ENCODE data around the gene SLC39A13. TPM values are rescaled to one million over a fixed set of nuclear protein-coding genes. Genes with fewer than 3 reads are reported as not detected.

The SLC39A13 gene
- polyA plus RNA-seq, 3 donors, result 4.8 to 27.4 (median 5.9) TPM

- H3K79me2 ChIP-seq (ENCODE audit: insufficient read depth, low read length), result peaks cover 23% of the 10 kb centered on the region
- no peaks in the 10 kb centered on the region for H3K27me3 ChIP-seq (ENCODE audit: control insufficient read depth in 2 of 2, insufficient read depth in 2 of 2, low read length in 2 of 2)
- H3K4me2 ChIP-seq (replicated peaks; ENCODE audit: extremely low read depth, low read length, poor library complexity, severe bottlenecking), result peak overlapping the region; percentile 82
- peaks cover 13 to 20% of the 10 kb centered on the region in 2 donors for H3K4me1 ChIP-seq (ENCODE audit: control insufficient read depth in 1 of 2, insufficient read depth in 2 of 2, low read length in 2 of 2)
- intact Hi-C loops (cut with micrococcal nuclease), result loop anchor here (1.0 to 5.0 kb wide), 4 partner anchors 17 to 248 kb away; partner anchors contain the start of genes ARFGAP2 (in 1 of the 2), KBTBD4 (in 1 of the 2), NDUFS3 (in 1 of the 2) and SLC39A13 (in 1 of the 2)
- no peaks in the 10 kb centered on the region for H3K9me3 Mint-ChIP-seq
- H3K9ac ChIP-seq (ENCODE audit: insufficient read depth, low read length, poor library complexity, severe bottlenecking), result peak overlapping the region; percentile 92
- DNase-seq, result no peak
- H3K27me3 Mint-ChIP-seq (ENCODE audit: low read depth in 3 of 3), result peaks cover 0 to 3% (median 1%) of the 10 kb centered on the region in 3 donors
- no peaks in the 10 kb centered on the region for H3K9me3 ChIP-seq (replicated peaks in 1 of 2; ENCODE audit: control insufficient read depth in 1 of 2, insufficient read depth in 1 of 2, low read length in 2 of 2)
- peak overlapping the region; percentile 89 for H2AFZ ChIP-seq (ENCODE audit: insufficient read depth, low read depth, low read length, poor library complexity, severe bottlenecking)
- peak overlapping the region; percentile 89 to 99 (median 96) for H3K4me3 ChIP-seq (replicated peaks in 1 of 3; ENCODE audit: low read depth in 2 of 3, low read length in 3 of 3)
- peaks cover 34 to 46% of the 10 kb centered on the region in 2 donors for H3K36me3 Mint-ChIP-seq
- H4K20me1 ChIP-seq (ENCODE audit: insufficient read depth, low read length), result no peaks in the 10 kb centered on the region
- H3K36me3 ChIP-seq (replicated peaks in 1 of 2; ENCODE audit: control insufficient read depth in 1 of 2, insufficient read depth in 2 of 2, low read length in 2 of 2), result peaks cover 28 to 45% of the 10 kb centered on the region in 2 donors
- peaks cover 15% of the 10 kb centered on the region for H3K4me1 Mint-ChIP-seq
- peak overlapping the region; percentile 61 to 95 for H3K27ac ChIP-seq (ENCODE audit: low read depth in 1 of 2, low read length in 2 of 2)
- no peak for TF ChIP-seq CTCF (IDR thresholded peaks at IDR 0.05)
- H3K27ac Mint-ChIP-seq, result peak overlapping the region in 6 of 7 donors; percentile 96 to 99 (median 98)
- peak overlapping the region; percentile 99 for H3K4me3 Mint-ChIP-seq
- 0% methylated on average over 1 of the region's 14 CpGs for WGBS (ENCODE audit: insufficient coverage)
Observed at GRCh38 chr11:47425611-47426010, 17.2 kb downstream of the SLC39A13 start.

- H3K36me3 Mint-ChIP-seq, result peaks cover 30 to 39% of the 10 kb centered on the region in 2 donors
- WGBS (ENCODE audit: insufficient coverage), result under 1% methylated on average over 54 of the region's 62 CpGs
- intact Hi-C loops (cut with micrococcal nuclease), result loop anchor here (1.0 to 5.0 kb wide), 4 partner anchors 18 to 249 kb away; partner anchors contain the start of genes ARFGAP2 (in 1 of the 2), KBTBD4 (in 1 of the 2), NDUFS3 (in 1 of the 2) and SLC39A13 (in 1 of the 2)
- Histone ChIP-seq H3K4me3 (replicated peaks in 1 of 3; ENCODE audit: low read depth in 2 of 3, low read length in 3 of 3) (peak within 1 kb of the TSS; percentile 89 to 99 (median 96)), H3K9ac (ENCODE audit: insufficient read depth, low read length, poor library complexity, severe bottlenecking) (peak within 1 kb of the TSS; percentile 92), H3K27ac (ENCODE audit: low read depth in 1 of 2, low read length in 2 of 2) (peak within 1 kb of the TSS; percentile 61 to 95), H4K20me1 (ENCODE audit: insufficient read depth, low read length) (no peaks in the 10 kb centered on the region), H3K4me1 (ENCODE audit: control insufficient read depth in 1 of 2, insufficient read depth in 2 of 2, low read length in 2 of 2) (peaks cover 13 to 20% of the 10 kb centered on the region in 2 donors), H3K36me3 (replicated peaks in 1 of 2; ENCODE audit: control insufficient read depth in 1 of 2, insufficient read depth in 2 of 2, low read length in 2 of 2) (peaks cover 23 to 38% of the 10 kb centered on the region in 2 donors), H3K27me3 (ENCODE audit: control insufficient read depth in 2 of 2, insufficient read depth in 2 of 2, low read length in 2 of 2) (no peaks in the 10 kb centered on the region), H2AFZ (ENCODE audit: insufficient read depth, low read depth, low read length, poor library complexity, severe bottlenecking) (peak within 1 kb of the TSS; percentile 89), H3K9me3 (replicated peaks in 1 of 2; ENCODE audit: control insufficient read depth in 1 of 2, insufficient read depth in 1 of 2, low read length in 2 of 2) (no peaks in the 10 kb centered on the region), H3K4me2 (replicated peaks; ENCODE audit: extremely low read depth, low read length, poor library complexity, severe bottlenecking) (peak within 1 kb of the TSS; percentile 82), H3K79me2 (ENCODE audit: insufficient read depth, low read length) (peaks cover 23% of the 10 kb centered on the region)
- peak within 1 kb of the TSS; percentile 99 for H3K4me3 Mint-ChIP-seq
- H3K27ac Mint-ChIP-seq, result peak within 1 kb of the TSS; percentile 90 to 99 (median 97)
- H3K27me3 Mint-ChIP-seq (ENCODE audit: low read depth in 3 of 3), result peaks cover 0 to 4% (median 1%) of the 10 kb centered on the region in 3 donors
- peaks cover 15% of the 10 kb centered on the region for H3K4me1 Mint-ChIP-seq
- no peaks in the 10 kb centered on the region for H3K9me3 Mint-ChIP-seq
- peak; percentile 92 to 96 (median 94) for DNase-seq
- no peak for TF ChIP-seq CTCF (IDR thresholded peaks at IDR 0.05)
Observed at GRCh38 chr11:47426062-47426956, 17.9 kb downstream of the SLC39A13 start, which contains the start of gene PSMC3. Gene PSMC3, minus strand, starts transcription at chr11:47426439. Its CDS starts 160 bp downstream, at chr11:47426279.
